ENCODE measurements around the gene C11orf54.

The C11orf54 gene

DNA sequence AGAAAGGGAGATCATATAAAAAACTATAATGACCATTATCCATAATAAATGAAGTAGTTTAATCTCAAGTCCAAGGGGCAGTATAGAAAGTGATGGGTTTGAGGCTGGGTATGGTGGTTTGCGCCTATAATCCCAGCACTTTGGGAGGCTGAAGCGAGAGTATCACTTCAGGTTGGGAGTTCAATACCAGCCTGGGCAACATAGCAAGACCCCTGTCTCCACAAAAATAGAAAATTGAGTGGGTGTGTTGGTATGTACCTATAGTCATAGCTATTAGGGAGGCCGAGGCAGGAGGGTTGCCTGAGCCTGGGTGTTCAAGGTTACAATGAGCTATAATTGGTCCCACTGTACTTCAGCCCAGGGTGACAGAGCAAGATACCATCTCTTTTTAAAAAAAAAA, 66.5 kb downstream of the C11orf54 start:
- in situ Hi-C loops (cut with HindIII; ENCODE audit: low sequenced_read_pairs): no loop called here
- TF ChIP-seq, protein P1, sequence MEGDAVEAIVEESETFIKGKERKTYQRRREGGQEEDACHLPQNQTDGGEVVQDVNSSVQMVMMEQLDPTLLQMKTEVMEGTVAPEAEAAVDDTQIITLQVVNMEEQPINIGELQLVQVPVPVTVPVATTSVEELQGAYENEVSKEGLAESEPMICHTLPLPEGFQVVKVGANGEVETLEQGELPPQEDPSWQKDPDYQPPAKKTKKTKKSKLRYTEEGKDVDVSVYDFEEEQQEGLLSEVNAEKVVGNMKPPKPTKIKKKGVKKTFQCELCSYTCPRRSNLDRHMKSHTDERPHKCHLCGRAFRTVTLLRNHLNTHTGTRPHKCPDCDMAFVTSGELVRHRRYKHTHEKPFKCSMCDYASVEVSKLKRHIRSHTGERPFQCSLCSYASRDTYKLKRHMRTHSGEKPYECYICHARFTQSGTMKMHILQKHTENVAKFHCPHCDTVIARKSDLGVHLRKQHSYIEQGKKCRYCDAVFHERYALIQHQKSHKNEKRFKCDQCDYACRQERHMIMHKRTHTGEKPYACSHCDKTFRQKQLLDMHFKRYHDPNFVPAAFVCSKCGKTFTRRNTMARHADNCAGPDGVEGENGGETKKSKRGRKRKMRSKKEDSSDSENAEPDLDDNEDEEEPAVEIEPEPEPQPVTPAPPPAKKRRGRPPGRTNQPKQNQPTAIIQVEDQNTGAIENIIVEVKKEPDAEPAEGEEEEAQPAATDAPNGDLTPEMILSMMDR (IDR thresholded peaks at IDR 0.05; ENCODE audit: low read depth, low read length): no peak
- no peak overlapping the region for H3K4me3 ChIP-seq (ENCODE audit: low read depth, low read length)
- DNase-seq (ENCODE audit: low read depth, low spot score): no peak

DNA sequence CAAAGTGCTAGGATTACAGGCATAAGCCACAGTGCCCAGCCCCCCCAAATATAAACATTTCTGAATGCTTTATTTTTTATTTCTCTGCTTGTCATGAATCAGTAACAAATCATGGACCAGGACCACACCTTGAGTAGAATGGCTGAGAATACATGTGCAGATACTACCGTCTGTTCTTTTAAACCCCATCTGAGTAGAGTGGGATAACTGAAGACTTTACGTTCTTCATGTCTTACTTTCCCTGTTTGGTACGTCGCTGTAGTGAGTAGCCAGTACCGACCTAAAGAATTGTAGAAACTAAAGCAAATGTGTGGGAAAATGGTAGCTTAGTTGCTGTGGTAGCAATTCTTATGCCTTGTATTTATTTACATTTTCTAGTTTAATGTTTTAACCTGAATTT, 72.5 kb downstream of the C11orf54 start:
- in situ Hi-C loops (cut with HindIII; ENCODE audit: low sequenced_read_pairs): no loop called here
- TF ChIP-seq, protein P1 (IDR thresholded peaks at IDR 0.05; ENCODE audit: low read depth, low read length): no peak
- H3K4me3 ChIP-seq (ENCODE audit: low read depth, low read length): no peak overlapping the region
- no peak for DNase-seq (ENCODE audit: low read depth, low spot score)

Data from astrocyte of the spinal cord (primary cell).